ENCODE measurements around the gene RNPC3. TPM values are rescaled to one million over a fixed set of nuclear protein-coding genes. Genes with fewer than 3 reads are reported as not detected.

RNPC3 gene, protein sequence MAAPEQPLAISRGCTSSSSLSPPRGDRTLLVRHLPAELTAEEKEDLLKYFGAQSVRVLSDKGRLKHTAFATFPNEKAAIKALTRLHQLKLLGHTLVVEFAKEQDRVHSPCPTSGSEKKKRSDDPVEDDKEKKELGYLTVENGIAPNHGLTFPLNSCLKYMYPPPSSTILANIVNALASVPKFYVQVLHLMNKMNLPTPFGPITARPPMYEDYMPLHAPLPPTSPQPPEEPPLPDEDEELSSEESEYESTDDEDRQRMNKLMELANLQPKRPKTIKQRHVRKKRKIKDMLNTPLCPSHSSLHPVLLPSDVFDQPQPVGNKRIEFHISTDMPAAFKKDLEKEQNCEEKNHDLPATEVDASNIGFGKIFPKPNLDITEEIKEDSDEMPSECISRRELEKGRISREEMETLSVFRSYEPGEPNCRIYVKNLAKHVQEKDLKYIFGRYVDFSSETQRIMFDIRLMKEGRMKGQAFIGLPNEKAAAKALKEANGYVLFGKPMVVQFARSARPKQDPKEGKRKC
- total RNA-seq, result 2.6 and 4.6 TPM in 2 replicates

DNA sequence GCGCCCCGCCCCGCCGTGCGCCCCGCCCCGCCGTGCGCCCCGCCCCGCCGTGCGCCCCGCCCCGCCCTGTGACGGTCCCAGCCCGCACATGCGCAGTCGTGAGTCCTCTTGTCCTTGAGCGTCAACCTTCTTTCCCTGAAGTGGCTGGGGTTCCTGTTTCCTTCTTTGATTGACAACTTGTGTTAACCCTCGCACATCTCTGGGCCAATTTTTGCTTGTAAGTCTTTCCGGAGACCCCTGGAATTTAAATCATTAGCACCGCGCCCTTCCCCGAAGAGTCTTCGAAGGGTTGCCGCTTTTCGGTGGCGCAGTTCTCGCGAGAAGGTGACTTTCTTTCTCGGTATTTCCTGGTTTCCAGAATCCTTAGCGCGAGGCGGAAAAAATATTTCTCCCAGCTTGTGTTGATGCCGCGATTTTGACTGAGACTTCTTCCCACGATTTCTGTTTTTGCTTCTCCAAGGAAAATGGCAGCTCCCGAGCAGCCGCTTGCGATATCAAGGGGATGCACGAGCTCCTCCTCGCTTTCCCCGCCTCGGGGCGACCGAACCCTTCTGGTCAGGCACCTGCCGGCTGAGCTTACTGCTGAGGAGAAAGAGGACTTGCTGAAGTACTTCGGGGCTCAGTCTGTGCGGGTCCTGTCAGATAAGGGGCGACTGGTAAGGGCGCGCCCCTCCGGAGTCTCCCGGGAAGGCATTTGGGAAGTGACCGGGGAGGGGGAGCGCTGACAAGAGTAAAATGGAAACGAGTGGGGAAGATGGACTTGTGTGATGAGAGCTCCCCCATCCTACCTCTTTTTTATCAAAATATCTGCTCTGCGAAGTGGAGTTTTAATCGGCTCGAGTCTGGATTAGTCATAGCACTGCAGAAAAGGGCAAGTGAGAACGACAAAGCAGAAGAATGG is at the start of gene RNPC3:
Gene RNPC3, plus strand, starts transcription at position 93 of the 901 bp plus-strand sequence. Its CDS starts 372 bp downstream, at position 465.
- Histone ChIP-seq H3K4me3 (ENCODE audit: low read depth, low read length) (peak within 1 kb of the TSS; percentile 88), H3K27me3 (ENCODE audit: control insufficient read depth, insufficient read depth, low read length) (no peaks in the 10 kb centered on the region), H3K36me3 (ENCODE audit: control insufficient read depth, insufficient read depth, low read length) (no peaks in the 10 kb centered on the region)
- peak; percentile 83 for DNase-seq (ENCODE audit: low read depth)
- TF ChIP-seq, protein P1, sequence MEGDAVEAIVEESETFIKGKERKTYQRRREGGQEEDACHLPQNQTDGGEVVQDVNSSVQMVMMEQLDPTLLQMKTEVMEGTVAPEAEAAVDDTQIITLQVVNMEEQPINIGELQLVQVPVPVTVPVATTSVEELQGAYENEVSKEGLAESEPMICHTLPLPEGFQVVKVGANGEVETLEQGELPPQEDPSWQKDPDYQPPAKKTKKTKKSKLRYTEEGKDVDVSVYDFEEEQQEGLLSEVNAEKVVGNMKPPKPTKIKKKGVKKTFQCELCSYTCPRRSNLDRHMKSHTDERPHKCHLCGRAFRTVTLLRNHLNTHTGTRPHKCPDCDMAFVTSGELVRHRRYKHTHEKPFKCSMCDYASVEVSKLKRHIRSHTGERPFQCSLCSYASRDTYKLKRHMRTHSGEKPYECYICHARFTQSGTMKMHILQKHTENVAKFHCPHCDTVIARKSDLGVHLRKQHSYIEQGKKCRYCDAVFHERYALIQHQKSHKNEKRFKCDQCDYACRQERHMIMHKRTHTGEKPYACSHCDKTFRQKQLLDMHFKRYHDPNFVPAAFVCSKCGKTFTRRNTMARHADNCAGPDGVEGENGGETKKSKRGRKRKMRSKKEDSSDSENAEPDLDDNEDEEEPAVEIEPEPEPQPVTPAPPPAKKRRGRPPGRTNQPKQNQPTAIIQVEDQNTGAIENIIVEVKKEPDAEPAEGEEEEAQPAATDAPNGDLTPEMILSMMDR (IDR thresholded peaks at IDR 0.05; ENCODE audit: insufficient read depth, low read length, severe bottlenecking), result peak; percentile 4
- no peak for FAIRE-seq

DNA sequence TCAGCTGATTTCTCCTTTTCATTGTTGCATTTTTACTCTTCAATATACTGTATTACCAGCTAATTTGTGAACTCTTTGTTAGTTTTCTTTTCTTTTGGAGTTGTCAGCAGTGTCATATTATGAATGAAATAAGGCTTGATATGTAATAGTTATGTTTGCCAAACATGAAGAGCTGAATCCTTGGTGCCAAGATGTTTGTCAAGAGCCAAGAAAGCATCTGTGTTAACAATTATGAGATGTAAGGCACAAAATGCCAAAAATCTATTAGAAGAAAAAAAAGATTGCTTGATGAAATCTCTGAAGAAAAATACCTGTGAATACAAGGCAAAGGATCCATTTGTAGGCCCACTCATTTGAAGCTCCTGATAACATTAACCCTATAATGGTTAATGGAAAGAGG is 48.4 kb upstream of the RNPC3 start:
- no peaks in the 10 kb centered on the region for H3K36me3 ChIP-seq (ENCODE audit: control insufficient read depth, insufficient read depth, low read length)
- no peak overlapping the region for H3K4me3 ChIP-seq (ENCODE audit: low read depth, low read length)
- no peaks in the 10 kb centered on the region for H3K27me3 ChIP-seq (ENCODE audit: control insufficient read depth, insufficient read depth, low read length)
- TF ChIP-seq, protein P1 (IDR thresholded peaks at IDR 0.05; ENCODE audit: insufficient read depth, low read length, severe bottlenecking), result no peak
- DNase-seq (ENCODE audit: low read depth) (no peak), FAIRE-seq (no peak)

DNA sequence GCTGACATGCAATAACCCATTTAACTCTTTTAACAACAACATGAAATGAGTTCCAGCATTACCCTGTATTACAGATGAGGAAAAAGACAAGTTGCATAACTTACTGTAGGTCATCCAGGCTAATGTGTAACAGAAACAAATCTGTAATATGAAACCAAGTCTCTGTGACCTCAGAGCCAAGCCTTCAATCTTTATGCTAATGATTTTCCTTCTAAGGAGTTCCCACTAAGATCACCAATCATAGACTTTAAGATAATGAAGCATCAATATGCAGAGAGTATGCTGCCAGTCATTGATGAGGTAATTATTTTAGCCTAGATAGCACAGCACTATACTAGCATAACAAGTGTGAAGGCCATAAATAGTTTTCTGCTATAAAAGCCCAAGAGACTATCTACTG is 35.6 kb upstream of the RNPC3 start:
- no peaks in the 10 kb centered on the region for H3K27me3 ChIP-seq (ENCODE audit: control insufficient read depth, insufficient read depth, low read length)
- no peak for FAIRE-seq
- H3K4me3 ChIP-seq (ENCODE audit: low read depth, low read length), result no peak overlapping the region
- TF ChIP-seq, protein P1 (IDR thresholded peaks at IDR 0.05; ENCODE audit: insufficient read depth, low read length, severe bottlenecking), result no peak
- DNase-seq (ENCODE audit: low read depth), result peak; percentile 61
- no peaks in the 10 kb centered on the region for H3K36me3 ChIP-seq (ENCODE audit: control insufficient read depth, insufficient read depth, low read length)

DNA sequence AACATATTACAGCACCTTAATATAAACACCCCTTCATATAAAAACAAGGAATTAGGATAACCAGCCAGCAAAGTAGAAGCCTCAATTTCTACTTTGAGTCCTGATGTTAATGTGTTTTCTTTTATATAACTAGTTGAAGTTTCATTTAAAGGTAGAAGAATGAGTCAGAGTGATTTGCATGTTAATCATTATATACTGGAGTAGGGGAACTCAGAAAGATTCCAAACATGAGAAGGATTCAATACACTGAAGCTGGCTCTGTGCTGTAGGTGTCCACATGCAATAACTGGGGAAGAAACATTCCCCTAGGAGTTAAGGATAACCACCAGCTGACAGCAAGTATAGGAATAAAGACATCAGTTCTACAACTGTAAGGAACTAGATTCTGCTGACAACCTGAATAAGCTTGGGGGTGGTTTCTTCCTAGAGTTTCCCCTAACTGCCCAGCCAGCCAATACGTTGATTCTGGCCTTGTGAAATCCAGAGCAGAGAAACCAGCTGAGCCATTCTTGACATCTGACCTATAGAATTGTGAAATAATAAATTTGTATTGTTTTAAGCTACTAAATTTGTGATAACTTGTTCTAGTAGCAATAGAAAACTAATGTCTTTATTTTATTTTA is 33.4 kb upstream of the RNPC3 start:
- Histone ChIP-seq H3K27me3 (ENCODE audit: control insufficient read depth, insufficient read depth, low read length) (no peaks in the 10 kb centered on the region), H3K4me3 (ENCODE audit: low read depth, low read length) (no peak overlapping the region), H3K36me3 (ENCODE audit: control insufficient read depth, insufficient read depth, low read length) (no peaks in the 10 kb centered on the region)
- no peak for FAIRE-seq
- peak; percentile 23 for DNase-seq (ENCODE audit: low read depth)
- TF ChIP-seq, protein P1 (IDR thresholded peaks at IDR 0.05; ENCODE audit: insufficient read depth, low read length, severe bottlenecking), result no peak

DNA sequence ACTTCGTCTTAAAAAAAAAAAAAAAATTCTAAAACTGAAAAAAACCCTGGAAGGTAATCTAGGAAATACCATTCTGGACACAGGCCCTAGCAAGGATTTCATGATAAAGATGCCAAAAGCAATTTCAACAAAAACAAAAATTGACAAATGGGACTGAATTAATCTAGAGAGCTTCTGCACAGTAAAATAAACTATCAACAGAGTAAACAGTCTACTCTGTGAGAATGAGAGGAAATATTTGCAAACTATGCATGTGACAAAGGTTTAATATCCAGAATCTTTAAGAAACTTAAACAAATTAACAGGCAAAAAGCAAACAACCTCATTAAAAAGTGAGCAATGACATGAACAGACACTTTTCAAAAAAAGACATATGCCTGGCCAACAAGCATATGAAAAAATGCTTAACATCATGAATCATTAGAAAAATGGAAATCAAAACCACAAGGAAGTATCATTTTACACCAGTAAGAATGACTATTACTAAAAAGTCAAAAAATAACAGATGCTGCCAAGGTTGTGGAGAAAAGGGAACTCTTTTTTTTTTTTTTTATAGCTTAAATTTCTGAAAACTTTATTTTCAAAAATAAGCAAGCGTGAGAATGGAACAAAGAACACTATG is 29.4 kb upstream of the RNPC3 start:
- Histone ChIP-seq H3K4me3 (ENCODE audit: low read depth, low read length) (no peak overlapping the region), H3K36me3 (ENCODE audit: control insufficient read depth, insufficient read depth, low read length) (no peaks in the 10 kb centered on the region), H3K27me3 (ENCODE audit: control insufficient read depth, insufficient read depth, low read length) (no peaks in the 10 kb centered on the region)
- TF ChIP-seq, protein P1 (IDR thresholded peaks at IDR 0.05; ENCODE audit: insufficient read depth, low read length, severe bottlenecking), result no peak
- FAIRE-seq (no peak), DNase-seq (ENCODE audit: low read depth) (peak; percentile 73)

Data from bronchial epithelial cell (primary cell).